HCT116 (cell line): Measurements from ENCODE around the gene SLC16A11. TPM values are rescaled to one million over a fixed set of nuclear protein-coding genes. Genes with fewer than 3 reads are reported as not detected.

ENCODE experiments used
- ATAC-seq: fragments of 200-7000 bp; cut with Tn5 transposase; 2 replicates; pipeline ENCODE4 v1.9.1; 2020; ENCODE audit warnings: mild to moderate bottlenecking, moderate library complexity
- BruUV-seq: library from RNA; stranded (reverse); fragments of 400-500 nt; replicated peaks from 2 replicates; lab custom pipeline; 2021; lab: Mats Ljungman, UMichigan
- CTCF ChIA-PET: fragments of 300-600 bp; sonication (Branson Sonifier 250); formaldehyde crosslinking; loops from one replicate; lab custom pipeline; 2021; ENCODE audit warnings: antibody characterized with exemption; lab: Charles Lee
- POLR2A ChIA-PET: fragments of 300-600, 350-600 bp; sonication (Branson Sonifier 250); formaldehyde crosslinking; loops from one replicate; lab custom pipeline; 2021; ENCODE audit warnings: antibody characterized with exemption; lab: Charles Lee
- RAD21 ChIA-PET, 2 experiments: fragments of 300-600 bp; sonication (Branson Sonifier 250); formaldehyde crosslinking; loops; one replicate each; lab custom pipeline; 2023; ENCODE audit warnings: low total read pairs in 2 of 2; ENCODE audit not compliant: uncharacterized antibody in 2 of 2, unreplicated experiment in 2 of 2, low non-redundant PET in 1 of 2; lab: Charles Lee
- DNase-seq: peaks from one replicate; pipeline ENCODE4 v3.0.0-alpha.2; 2010; ENCODE audit warnings: low read depth, low spot score
- H2AFZ ChIP-seq: fragments of 200-600 bp; shearing (Covaris generic), sonication (generic); 2 replicates; pipeline ENCODE4 v1.6.1; 2017; ENCODE audit warnings: low read depth, mixed run types, mixed read lengths, antibody characterized with exemption, low read length; ENCODE audit not compliant: poor library complexity, severe bottlenecking
- H3K27ac ChIP-seq: 2 replicates; pipeline ENCODE4 v1.5.1; 2012; ENCODE audit warnings: low read depth, low read length
- H3K27me3 ChIP-seq: fragments of 200-600 bp; sonication (generic); 2 replicates; pipeline ENCODE4 v1.6.1; 2016; ENCODE audit warnings: mixed run types, low read length, mixed read lengths; ENCODE audit not compliant: insufficient read depth
- H3K36me3 ChIP-seq, 2 experiments: fragments of 200-500 bp in 1 of 2; fragments of 200-600 bp in 1 of 2; sonication (Bioruptor generic) in 1 of 2; sonication (generic) in 1 of 2; 2 replicates each; pipeline versions ENCODE4 v1.5.1 to v1.6.1; 2014 to 2016; ENCODE audit warnings: low read length in 2 of 2, inconsistent platforms in 1 of 2, mixed read lengths in 1 of 2, mixed run types in 1 of 2; ENCODE audit not compliant: insufficient read depth in 2 of 2, control insufficient read depth in 1 of 2
- H3K4me1 ChIP-seq, 2 experiments: fragments of 200-600 bp in 1 of 2; sonication (generic) in 1 of 2; 2 replicates each; pipeline versions ENCODE4 v1.5.1 to v1.6.1; 2012 to 2017; ENCODE audit warnings: low read length in 2 of 2, inconsistent platforms in 1 of 2, mild to moderate bottlenecking in 1 of 2, mixed read lengths in 1 of 2, mixed run types in 1 of 2, moderate library complexity in 1 of 2; ENCODE audit not compliant: insufficient read depth in 2 of 2, control insufficient read depth in 1 of 2
- H3K4me2 ChIP-seq: fragments of 200-600 bp; sonication (generic); 2 replicates; pipeline ENCODE4 v1.6.1; 2017; ENCODE audit warnings: mixed run types, low read length, mixed read lengths
- H3K4me3 ChIP-seq, 2 experiments: fragments of 200-600 bp in 1 of 2; sonication (generic) in 1 of 2; replicated peaks in 1 of 2; 2 replicates each; pipeline ENCODE4 v1.5.1; 2011 to 2016; ENCODE audit warnings: low read length in 2 of 2, control low read depth in 1 of 2, low read depth in 1 of 2, mild to moderate bottlenecking in 1 of 2, mixed read lengths in 1 of 2, mixed run types in 1 of 2
- H3K79me2 ChIP-seq: fragments of 200-600 bp; sonication (generic); 2 replicates; pipeline ENCODE4 v1.6.1; 2017; ENCODE audit warnings: mild to moderate bottlenecking, mixed run types, low read length, moderate library complexity, mixed read lengths; ENCODE audit not compliant: insufficient read depth
- H3K9ac ChIP-seq: fragments of 200-600 bp; sonication (generic); 2 replicates; pipeline ENCODE4 v1.6.1; 2016; ENCODE audit warnings: low read length, mixed read lengths
- H3K9me2 ChIP-seq: fragments of 200-600 bp; sonication (generic), shearing (Covaris generic); 2 replicates; pipeline ENCODE4 v1.6.1; 2017; ENCODE audit warnings: mixed run types, mild to moderate bottlenecking, moderate library complexity; ENCODE audit not compliant: insufficient read depth
- H3K9me3 ChIP-seq, 2 experiments: fragments of 200-500 bp in 1 of 2; fragments of 200-600 bp in 1 of 2; sonication (Bioruptor generic) in 1 of 2; sonication (generic) in 1 of 2; 2 replicates each; pipeline ENCODE4 v1.6.1; 2014 to 2017; ENCODE audit warnings: low read length in 2 of 2, mixed read lengths in 2 of 2, inconsistent platforms in 1 of 2, low read depth in 1 of 2, mild to moderate bottlenecking in 1 of 2, mixed run types in 1 of 2, moderate library complexity in 1 of 2; ENCODE audit not compliant: control insufficient read depth in 1 of 2, insufficient read depth in 1 of 2
- H4K20me1 ChIP-seq: fragments of 200-600 bp; sonication (generic), shearing (Covaris generic); 2 replicates; pipeline ENCODE4 v1.6.1; 2017; ENCODE audit warnings: mixed run types, mild to moderate bottlenecking, moderate library complexity; ENCODE audit not compliant: insufficient read depth
- ATF3 ChIP-seq: IDR thresholded peaks from 2 replicates; pipeline ENCODE4 v1.6.1; 2012
- CBX3 ChIP-seq: IDR thresholded peaks from 2 replicates; pipeline ENCODE4 v1.6.1; 2012; ENCODE audit warnings: low read depth
- CEBPB ChIP-seq: IDR thresholded peaks from 2 replicates; pipeline ENCODE4 v1.6.1; 2012; ENCODE audit warnings: low read depth
- EGR1 ChIP-seq: IDR thresholded peaks from 2 replicates; pipeline ENCODE4 v1.6.1; 2012; ENCODE audit warnings: low read depth
- ELF1 ChIP-seq: IDR thresholded peaks from 2 replicates; pipeline ENCODE4 v1.6.1; 2012; ENCODE audit warnings: low read depth, borderline replicate concordance
- EZH2 ChIP-seq: fragments of 200-600 bp; sonication (generic); IDR thresholded peaks from 2 replicates; pipeline ENCODE4 v1.6.1; 2017; ENCODE audit warnings: antibody characterized with exemption, mixed run types
- EZH2phosphoT487 ChIP-seq: fragments of 200-600 bp; IDR thresholded peaks from 2 replicates; pipeline ENCODE4 v1.6.1; 2018; ENCODE audit warnings: antibody characterized with exemption, borderline replicate concordance
- FOSL1 ChIP-seq: IDR thresholded peaks from 2 replicates; pipeline ENCODE4 v1.6.1; 2012; ENCODE audit warnings: low read depth
- JUND ChIP-seq: IDR thresholded peaks from 2 replicates; pipeline ENCODE4 v1.6.1; 2012
- MAX ChIP-seq: IDR thresholded peaks from 2 replicates; pipeline ENCODE4 v1.6.1; 2012
- POLR2A ChIP-seq: IDR thresholded peaks from 2 replicates; pipeline ENCODE4 v1.7.0; 2011; ENCODE audit warnings: borderline replicate concordance; ENCODE audit not compliant: insufficient read depth, insufficient read length; ENCODE audit errors: extremely low read depth
- POLR2AphosphoS5 ChIP-seq: IDR thresholded peaks from 2 replicates; pipeline ENCODE4 v1.6.1; 2011; ENCODE audit warnings: mild to moderate bottlenecking, low read depth, low read length, moderate library complexity
- RAD21 ChIP-seq: IDR thresholded peaks from 2 replicates; pipeline ENCODE4 v1.6.1; 2012; ENCODE audit warnings: low read depth, mild to moderate bottlenecking
- REST ChIP-seq: IDR thresholded peaks from 2 replicates; pipeline ENCODE4 v1.6.1; 2012; ENCODE audit warnings: low read depth
- SP1 ChIP-seq: IDR thresholded peaks from 2 replicates; pipeline ENCODE4 v1.6.1; 2012; ENCODE audit warnings: low read depth
- SRF ChIP-seq: IDR thresholded peaks from 2 replicates; pipeline ENCODE4 v1.6.1; 2012; ENCODE audit warnings: low read depth
- TCF7L2 ChIP-seq: IDR thresholded peaks from 2 replicates; pipeline ENCODE4 v1.7.0; 2011; ENCODE audit warnings: borderline replicate concordance, inconsistent platforms; ENCODE audit not compliant: insufficient read depth, insufficient read length; ENCODE audit errors: extremely low read depth
- YY1 ChIP-seq: IDR thresholded peaks from 2 replicates; pipeline ENCODE4 v1.6.1; 2011; ENCODE audit warnings: low read length, low read depth, moderate library complexity, mild to moderate bottlenecking; ENCODE audit not compliant: insufficient replicate concordance; ENCODE audit errors: extremely low read depth
- ZFX ChIP-seq: fragments of 450-650 bp; IDR thresholded peaks from 2 replicates; pipeline ENCODE4 v1.6.1; 2017
- ZNF274 ChIP-seq: fragments of 200-500 bp; sonication (Bioruptor generic); IDR thresholded peaks from 2 replicates; pipeline ENCODE4 v1.6.1; 2014; ENCODE audit warnings: mild to moderate bottlenecking, low read depth, low read length, inconsistent platforms
- intact Hi-C: fragments of 100-400 bp; cut with micrococcal nuclease; formaldehyde crosslinking; loops from 2 replicates; pipeline ENCODE4 v1.10.0; 2022
- total RNA-seq: library from RNA; stranded (reverse); gene quantifications from one replicate; pipeline ENCODE4 v1.2.1, GENCODE V29; 2021; ENCODE audit not compliant: unreplicated experiment

SLC16A11 gene
- total RNA-seq, 1 experiment from 2014 or later = not detected

GRCh38 chr17:6997171-6997570 is 46.7 kb downstream of the SLC16A11 start:
- no TSS peak for BruUV-seq
- CTCF ChIA-PET = no interaction called here
- Histone ChIP-seq H3K9me3 (no peaks in the 10 kb centered on the region), H3K9me2 (no peaks in the 10 kb centered on the region), H3K27me3 (no peaks in the 10 kb centered on the region), H2AFZ (no peak overlapping the region), H3K79me2 (no peaks in the 10 kb centered on the region), H4K20me1 (no peaks in the 10 kb centered on the region), H3K36me3 (peaks cover 11 to 12% of the 10 kb centered on the region in 2 experiments; a peak in 3 of 4 replicates), H3K9ac (no peak overlapping the region), H3K27ac (no peak overlapping the region), H3K4me3 (no peak overlapping the region), H3K4me2 (no peak overlapping the region), H3K4me1 (no peaks in the 10 kb centered on the region)
- POLR2A ChIA-PET = no interaction called here
- no peak for DNase-seq
- TF ChIP-seq ELF1 (no peak), FOSL1 (no peak), ZNF274 (no peak), POLR2A (no peak), TCF7L2 (no peak), POLR2AphosphoS5 (no peak), ZFX (no peak), RAD21 (no peak), CEBPB (no peak), EGR1 (no peak), MAX (no peak), CBX3 (no peak), ATF3 (no peak), JUND (no peak), EZH2phosphoT487 (no peak), SRF (no peak), REST (no peak), YY1 (no peak), EZH2 (no peak), SP1 (no peak)
- no peak for ATAC-seq
- intact Hi-C loops = no loop called here
- RAD21 ChIA-PET = no interaction called here
